ENCODE results near the gene CUL9.

The CUL9 gene

DNA sequence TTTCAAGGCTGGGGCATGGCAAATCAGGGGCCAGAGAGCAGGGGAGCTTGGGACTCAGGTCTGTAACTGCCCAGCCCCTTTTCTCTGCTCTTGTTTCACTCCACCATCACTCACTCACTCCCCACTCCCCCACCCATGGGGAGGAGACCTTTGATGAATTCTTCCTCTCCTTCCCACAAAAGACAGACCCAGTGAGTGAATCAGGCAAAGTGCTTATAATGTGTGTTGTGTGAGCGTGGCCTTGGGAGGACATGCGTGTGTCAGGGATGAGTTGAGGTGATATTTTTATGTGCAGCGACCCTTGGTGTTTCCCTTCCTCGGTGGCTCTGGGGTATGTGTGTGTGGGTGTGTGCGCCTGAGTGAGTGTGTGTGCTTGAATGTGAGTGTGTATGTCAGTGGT, 1.0 kb upstream of the CUL9 start:
- TF ChIP-seq GATA3 (IDR thresholded peaks at IDR 0.05; ENCODE audit: low read depth, low read length) (no peak), GATA2 (IDR thresholded peaks at IDR 0.05; ENCODE audit: low read depth, low read length) (no peak)

- TF ChIP-seq GATA2 (IDR thresholded peaks at IDR 0.05; ENCODE audit: low read depth, low read length) (no peak), GATA3 (IDR thresholded peaks at IDR 0.05; ENCODE audit: low read depth, low read length) (no peak)
Measured at GRCh38 chr6:43181621-43181941, 415 bp upstream of the CUL9 start.

- no peak for TF ChIP-seq GATA3 (IDR thresholded peaks at IDR 0.05; ENCODE audit: low read depth, low read length)
- TF ChIP-seq GATA2 (IDR thresholded peaks at IDR 0.05; ENCODE audit: low read depth, low read length), result no peak
Measured at GRCh38 chr6:43183441-43183840, 1.4 kb downstream of the CUL9 start.

DNA sequence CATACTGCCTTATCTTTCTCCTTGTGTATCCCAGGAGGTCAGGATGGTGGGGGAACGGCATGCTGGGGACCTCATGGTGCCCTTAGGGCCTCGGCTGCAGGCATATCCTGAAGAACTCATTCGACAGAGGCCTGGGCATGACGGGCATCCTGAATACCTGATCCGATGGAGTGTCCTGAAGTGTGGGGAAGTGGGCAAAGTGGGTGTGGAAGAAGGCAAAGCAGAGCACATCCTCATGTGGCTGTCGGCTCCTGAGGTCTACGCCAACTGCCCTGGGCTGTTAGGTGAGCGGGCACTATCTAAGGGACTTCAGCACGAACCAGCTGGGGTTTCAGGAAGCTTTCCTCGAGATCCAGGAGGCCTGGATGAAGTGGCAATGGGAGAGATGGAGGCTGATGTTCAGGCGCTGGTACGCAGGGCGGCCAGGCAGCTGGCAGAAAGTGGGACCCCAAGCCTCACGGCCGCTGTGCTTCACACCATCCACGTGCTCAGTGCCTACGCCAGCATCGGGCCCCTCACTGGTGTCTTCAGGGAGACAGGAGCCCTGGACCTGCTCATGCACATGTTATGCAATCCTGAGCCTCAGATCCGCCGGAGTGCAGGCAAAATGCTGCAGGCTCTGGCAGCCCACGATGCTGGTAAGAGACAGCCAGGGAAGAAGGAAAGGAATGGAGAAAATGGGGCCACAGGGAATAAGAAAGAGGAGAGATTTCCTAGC, 2.4 kb downstream of the CUL9 start:
- no peak for TF ChIP-seq GATA3 (IDR thresholded peaks at IDR 0.05; ENCODE audit: low read depth, low read length)
- TF ChIP-seq GATA2 (IDR thresholded peaks at IDR 0.05; ENCODE audit: low read depth, low read length), result no peak

- TF ChIP-seq GATA2 (IDR thresholded peaks at IDR 0.05; ENCODE audit: low read depth, low read length) (no peak), GATA3 (IDR thresholded peaks at IDR 0.05; ENCODE audit: low read depth, low read length) (no peak)
Measured at GRCh38 chr6:43185391-43185985, 3.5 kb downstream of the CUL9 start.

- TF ChIP-seq GATA2 (IDR thresholded peaks at IDR 0.05; ENCODE audit: low read depth, low read length), result no peak
- no peak for TF ChIP-seq GATA3 (IDR thresholded peaks at IDR 0.05; ENCODE audit: low read depth, low read length)
Measured at GRCh38 chr6:43186019-43186418, 4.0 kb downstream of the CUL9 start.

DNA sequence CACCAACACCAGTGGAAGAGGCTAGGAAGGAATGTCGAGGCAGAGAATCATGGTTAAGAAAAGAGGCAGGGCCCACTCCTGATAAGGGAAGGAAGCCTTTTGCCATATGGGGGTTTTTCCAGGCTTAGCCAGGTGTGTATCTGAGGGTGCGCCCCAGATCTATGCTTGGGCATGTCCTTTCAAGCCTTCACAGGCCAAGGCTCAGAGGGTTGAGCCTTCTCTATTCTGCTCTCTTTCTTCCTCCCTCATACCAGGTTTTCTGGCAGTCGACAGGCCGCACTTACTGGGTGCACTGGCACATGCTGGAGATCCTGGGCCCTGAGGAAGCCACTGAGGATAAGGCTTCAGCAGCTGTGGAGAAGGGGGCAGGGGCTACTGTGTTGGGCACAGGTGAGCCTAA, 4.7 kb downstream of the CUL9 start:
- TF ChIP-seq GATA2 (IDR thresholded peaks at IDR 0.05; ENCODE audit: low read depth, low read length) (no peak), GATA3 (IDR thresholded peaks at IDR 0.05; ENCODE audit: low read depth, low read length) (no peak)

- TF ChIP-seq GATA2 (IDR thresholded peaks at IDR 0.05; ENCODE audit: low read depth, low read length), result no peak
- TF ChIP-seq GATA3 (IDR thresholded peaks at IDR 0.05; ENCODE audit: low read depth, low read length), result no peak
Measured at GRCh38 chr6:43187821-43188220, 5.8 kb downstream of the CUL9 start.

DNA sequence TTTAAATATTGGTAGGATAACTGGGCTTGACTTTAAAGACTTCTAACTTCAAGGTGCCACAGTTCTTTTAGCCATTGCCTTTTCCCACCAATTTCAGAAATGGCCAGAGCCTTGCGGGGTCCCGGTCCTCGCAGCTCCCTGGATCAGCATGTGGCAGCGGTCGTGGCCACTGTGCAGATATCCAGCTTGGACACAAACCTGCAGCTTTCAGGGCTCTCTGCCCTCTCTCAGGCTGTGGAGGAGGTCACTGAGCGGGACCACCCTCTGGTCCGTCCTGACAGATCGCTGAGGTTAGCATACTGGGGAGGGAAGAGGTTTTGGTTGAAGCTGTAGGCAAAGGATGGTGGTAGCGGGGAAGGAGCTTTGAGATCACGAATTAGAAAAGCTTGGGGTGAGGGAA, 6.4 kb downstream of the CUL9 start:
- TF ChIP-seq GATA2 (IDR thresholded peaks at IDR 0.05; ENCODE audit: low read depth, low read length) (no peak), GATA3 (IDR thresholded peaks at IDR 0.05; ENCODE audit: low read depth, low read length) (no peak)

DNA sequence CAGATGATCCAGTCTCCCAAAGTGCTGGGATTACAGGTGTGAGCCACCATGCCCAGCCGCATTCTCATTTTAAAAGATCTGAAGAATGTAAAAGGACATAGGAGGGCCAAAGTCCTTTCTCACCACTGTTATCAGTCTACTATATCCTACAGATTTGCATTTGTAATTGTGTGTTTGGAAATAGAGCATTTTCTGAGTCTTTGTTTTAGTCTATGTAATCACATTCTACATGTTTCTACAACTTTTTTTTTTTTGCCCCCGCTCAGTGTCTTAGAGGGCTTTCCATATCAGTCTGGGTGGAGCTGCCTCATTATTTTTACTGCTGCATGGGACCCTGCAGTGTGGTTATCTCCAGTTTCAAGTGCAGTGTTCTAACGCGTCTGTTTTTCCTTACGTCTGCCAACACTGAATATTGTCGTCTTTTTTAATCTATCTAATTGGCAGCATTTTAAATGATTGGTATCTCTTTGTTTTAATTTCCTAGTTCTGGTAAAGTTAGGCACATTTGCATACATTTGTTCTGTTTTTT, 7.8 kb downstream of the CUL9 start:
- TF ChIP-seq GATA3 (IDR thresholded peaks at IDR 0.05; ENCODE audit: low read depth, low read length), result no peak
- TF ChIP-seq GATA2 (IDR thresholded peaks at IDR 0.05; ENCODE audit: low read depth, low read length), result no peak

DNA sequence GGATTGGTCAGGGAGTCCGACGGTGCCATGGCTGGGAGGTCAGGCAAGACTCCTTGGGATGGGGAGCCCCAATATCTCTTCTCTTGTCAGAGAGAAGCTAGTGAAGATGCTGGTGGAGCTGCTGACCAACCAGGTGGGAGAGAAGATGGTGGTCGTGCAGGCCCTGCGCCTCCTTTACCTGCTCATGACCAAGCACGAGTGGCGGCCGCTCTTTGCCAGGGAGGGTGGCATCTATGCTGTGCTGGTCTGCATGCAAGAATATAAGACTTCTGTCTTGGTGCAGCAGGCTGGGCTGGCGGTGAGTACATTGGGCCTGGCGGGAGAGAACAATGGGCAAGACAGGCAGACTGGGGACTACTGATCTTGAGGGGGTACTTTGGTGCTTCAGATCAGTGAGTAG, 10.9 kb downstream of the CUL9 start:
- TF ChIP-seq GATA3 (IDR thresholded peaks at IDR 0.05; ENCODE audit: low read depth, low read length) (no peak), GATA2 (IDR thresholded peaks at IDR 0.05; ENCODE audit: low read depth, low read length) (no peak)

GRCh38 chr6:43193929-43194328, 11.9 kb downstream of the CUL9 start:
- no peak for TF ChIP-seq GATA2 (IDR thresholded peaks at IDR 0.05; ENCODE audit: low read depth, low read length)
- TF ChIP-seq GATA3 (IDR thresholded peaks at IDR 0.05; ENCODE audit: low read depth, low read length), result no peak

DNA sequence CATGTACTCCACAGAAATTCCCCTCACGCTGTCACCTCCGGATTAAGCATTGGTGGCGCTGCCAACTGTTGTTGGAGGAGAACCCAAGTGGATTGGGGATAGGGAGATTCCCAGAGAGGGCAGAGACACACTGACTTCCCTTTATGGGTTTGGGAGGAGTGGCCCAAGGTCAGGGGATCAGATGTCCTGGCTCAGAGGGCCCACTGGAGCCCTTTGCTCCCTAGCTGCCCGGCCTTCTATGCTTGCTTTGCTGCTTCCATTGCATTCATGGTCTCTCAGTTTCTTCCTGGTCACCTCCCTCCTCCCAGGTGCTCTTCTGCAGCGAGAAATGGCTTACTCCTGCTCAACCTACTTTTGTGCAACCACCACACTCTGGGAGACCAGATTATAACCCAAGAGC, 14.3 kb downstream of the CUL9 start:
- TF ChIP-seq GATA3 (IDR thresholded peaks at IDR 0.05; ENCODE audit: low read depth, low read length), result no peak
- no peak for TF ChIP-seq GATA2 (IDR thresholded peaks at IDR 0.05; ENCODE audit: low read depth, low read length)

GRCh38 chr6:43199912-43200311, 17.9 kb downstream of the CUL9 start:
- TF ChIP-seq GATA3 (IDR thresholded peaks at IDR 0.05; ENCODE audit: low read depth, low read length) (no peak), GATA2 (IDR thresholded peaks at IDR 0.05; ENCODE audit: low read depth, low read length) (no peak)

GRCh38 chr6:43200541-43200940, 18.5 kb downstream of the CUL9 start:
- TF ChIP-seq GATA3 (IDR thresholded peaks at IDR 0.05; ENCODE audit: low read depth, low read length), result no peak
- no peak for TF ChIP-seq GATA2 (IDR thresholded peaks at IDR 0.05; ENCODE audit: low read depth, low read length)
